Neural cell (in vitro differentiated cells): ENCODE measurements around the gene PABPN1L.

Experiments
- TF ChIP-seq, protein P1 (sequence below): fragments of 450-650 bp; IDR thresholded peaks from 2 replicates; pipeline ENCODE4 v1.5.1; 2014; ENCODE audit warnings: antibody characterized with exemption, mild to moderate bottlenecking, moderate library complexity; ENCODE audit not compliant: poor library complexity, severe bottlenecking
- TF ChIP-seq, protein P2 (sequence below): IDR thresholded peaks from 2 replicates; pipeline ENCODE4 v1.6.1; 2012; ENCODE audit warnings: borderline replicate concordance

DNA sequence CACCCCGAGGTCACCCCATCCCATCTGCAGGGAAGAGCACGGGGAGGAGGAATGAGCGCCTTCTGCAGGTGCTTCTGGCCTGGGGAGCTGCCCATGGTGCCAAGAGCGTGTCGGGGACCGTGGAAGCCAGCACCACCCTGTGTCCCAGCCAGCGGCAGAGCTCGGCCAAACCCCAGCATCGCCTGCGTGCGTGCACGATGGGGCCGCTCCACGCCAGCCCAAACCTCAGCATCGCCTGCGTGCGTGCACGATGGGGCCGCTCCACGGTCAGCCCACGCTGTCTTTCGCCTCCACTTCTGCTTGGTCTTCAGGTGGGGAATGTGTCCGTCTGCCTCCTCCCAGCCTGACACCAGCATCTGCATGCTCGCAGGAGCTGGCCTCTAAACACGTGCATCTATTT is 23.7 kb downstream of the PABPN1L start:
- TF ChIP-seq, protein P1, sequence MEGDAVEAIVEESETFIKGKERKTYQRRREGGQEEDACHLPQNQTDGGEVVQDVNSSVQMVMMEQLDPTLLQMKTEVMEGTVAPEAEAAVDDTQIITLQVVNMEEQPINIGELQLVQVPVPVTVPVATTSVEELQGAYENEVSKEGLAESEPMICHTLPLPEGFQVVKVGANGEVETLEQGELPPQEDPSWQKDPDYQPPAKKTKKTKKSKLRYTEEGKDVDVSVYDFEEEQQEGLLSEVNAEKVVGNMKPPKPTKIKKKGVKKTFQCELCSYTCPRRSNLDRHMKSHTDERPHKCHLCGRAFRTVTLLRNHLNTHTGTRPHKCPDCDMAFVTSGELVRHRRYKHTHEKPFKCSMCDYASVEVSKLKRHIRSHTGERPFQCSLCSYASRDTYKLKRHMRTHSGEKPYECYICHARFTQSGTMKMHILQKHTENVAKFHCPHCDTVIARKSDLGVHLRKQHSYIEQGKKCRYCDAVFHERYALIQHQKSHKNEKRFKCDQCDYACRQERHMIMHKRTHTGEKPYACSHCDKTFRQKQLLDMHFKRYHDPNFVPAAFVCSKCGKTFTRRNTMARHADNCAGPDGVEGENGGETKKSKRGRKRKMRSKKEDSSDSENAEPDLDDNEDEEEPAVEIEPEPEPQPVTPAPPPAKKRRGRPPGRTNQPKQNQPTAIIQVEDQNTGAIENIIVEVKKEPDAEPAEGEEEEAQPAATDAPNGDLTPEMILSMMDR: no peak
- TF ChIP-seq, protein P2, sequence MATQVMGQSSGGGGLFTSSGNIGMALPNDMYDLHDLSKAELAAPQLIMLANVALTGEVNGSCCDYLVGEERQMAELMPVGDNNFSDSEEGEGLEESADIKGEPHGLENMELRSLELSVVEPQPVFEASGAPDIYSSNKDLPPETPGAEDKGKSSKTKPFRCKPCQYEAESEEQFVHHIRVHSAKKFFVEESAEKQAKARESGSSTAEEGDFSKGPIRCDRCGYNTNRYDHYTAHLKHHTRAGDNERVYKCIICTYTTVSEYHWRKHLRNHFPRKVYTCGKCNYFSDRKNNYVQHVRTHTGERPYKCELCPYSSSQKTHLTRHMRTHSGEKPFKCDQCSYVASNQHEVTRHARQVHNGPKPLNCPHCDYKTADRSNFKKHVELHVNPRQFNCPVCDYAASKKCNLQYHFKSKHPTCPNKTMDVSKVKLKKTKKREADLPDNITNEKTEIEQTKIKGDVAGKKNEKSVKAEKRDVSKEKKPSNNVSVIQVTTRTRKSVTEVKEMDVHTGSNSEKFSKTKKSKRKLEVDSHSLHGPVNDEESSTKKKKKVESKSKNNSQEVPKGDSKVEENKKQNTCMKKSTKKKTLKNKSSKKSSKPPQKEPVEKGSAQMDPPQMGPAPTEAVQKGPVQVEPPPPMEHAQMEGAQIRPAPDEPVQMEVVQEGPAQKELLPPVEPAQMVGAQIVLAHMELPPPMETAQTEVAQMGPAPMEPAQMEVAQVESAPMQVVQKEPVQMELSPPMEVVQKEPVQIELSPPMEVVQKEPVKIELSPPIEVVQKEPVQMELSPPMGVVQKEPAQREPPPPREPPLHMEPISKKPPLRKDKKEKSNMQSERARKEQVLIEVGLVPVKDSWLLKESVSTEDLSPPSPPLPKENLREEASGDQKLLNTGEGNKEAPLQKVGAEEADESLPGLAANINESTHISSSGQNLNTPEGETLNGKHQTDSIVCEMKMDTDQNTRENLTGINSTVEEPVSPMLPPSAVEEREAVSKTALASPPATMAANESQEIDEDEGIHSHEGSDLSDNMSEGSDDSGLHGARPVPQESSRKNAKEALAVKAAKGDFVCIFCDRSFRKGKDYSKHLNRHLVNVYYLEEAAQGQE: no peak
